ENCODE data around the gene ARMC6. TPM values are rescaled to one million over a fixed set of nuclear protein-coding genes. Genes with fewer than 3 reads are reported as not detected.
"Not testable (repeated sequence)": the region's sequence is repeated elsewhere in the genome, so short reads cannot be mapped to it uniquely, and the experiment has no call there.

ARMC6 gene
- total and polyA plus RNA-seq, 4 donors: 23.5 to 33.3 (median 32.2) TPM

- TF ChIP-seq CTCF (IDR thresholded peaks at IDR 0.05; ENCODE audit: control extremely low read depth, extremely low read depth): no peak
- Histone ChIP-seq H3K36me3 (ENCODE audit: control insufficient read depth in 4 of 4, insufficient read depth in 4 of 4, low read length in 4 of 4) (peaks cover 0 to 14% (median 7%) of the 10 kb centered on the region in 4 donors), H3K4me3 (no peak overlapping the region), H3K9ac (ENCODE audit: insufficient read depth in 1 of 2, low read length in 2 of 2) (no peak overlapping the region), H3K9me3 (ENCODE audit: control insufficient read depth in 4 of 4, insufficient read depth in 3 of 4, low read length in 3 of 4) (no peaks in the 10 kb centered on the region), H3K27ac (ENCODE audit: low read depth in 1 of 2, low read length in 1 of 2) (no peak overlapping the region), H3K27me3 (ENCODE audit: control insufficient read depth in 3 of 3, insufficient read depth in 3 of 3, low read length in 2 of 3) (no peaks in the 10 kb centered on the region), H3K4me1 (ENCODE audit: control insufficient read depth in 5 of 5, insufficient read depth in 5 of 5, low read length in 5 of 5) (no peaks in the 10 kb centered on the region)
- DNase-seq (no peak), ATAC-seq (ENCODE audit: insufficient read depth, low FRiP score) (no peak)
- 91 to 97% methylated on average over 9 of the region's 9 CpGs for WGBS, 2 donors
Measured at GRCh38 chr19:19098084-19098702, 64.8 kb downstream of the ARMC6 start.

- no peak overlapping the region for H3K9ac ChIP-seq (ENCODE audit: insufficient read depth in 1 of 2, low read length in 2 of 2)
- H3K4me1 ChIP-seq (ENCODE audit: control insufficient read depth in 5 of 5, insufficient read depth in 5 of 5, low read length in 5 of 5): no peaks in the 10 kb centered on the region
- H3K27ac ChIP-seq (ENCODE audit: low read depth in 1 of 2, low read length in 1 of 2): no peak overlapping the region
- DNase-seq (no peak), ATAC-seq (ENCODE audit: insufficient read depth, low FRiP score) (no peak)
- H3K36me3 ChIP-seq (ENCODE audit: control insufficient read depth in 4 of 4, insufficient read depth in 4 of 4, low read length in 4 of 4): peaks cover 0 to 14% (median 7%) of the 10 kb centered on the region in 4 donors
- TF ChIP-seq CTCF (IDR thresholded peaks at IDR 0.05; ENCODE audit: control extremely low read depth, extremely low read depth): no peak
- H3K27me3 ChIP-seq (ENCODE audit: control insufficient read depth in 3 of 3, insufficient read depth in 3 of 3, low read length in 2 of 3): no peaks in the 10 kb centered on the region
- WGBS, 2 donors: 83 to 87% methylated on average over 18 of the region's 18 CpGs
- H3K9me3 ChIP-seq (ENCODE audit: control insufficient read depth in 4 of 4, insufficient read depth in 3 of 4, low read length in 3 of 4): no peaks in the 10 kb centered on the region
- no peak overlapping the region for H3K4me3 ChIP-seq
Measured at GRCh38 chr19:19098703-19099632, 65.6 kb downstream of the ARMC6 start.

GRCh38 chr19:19101540-19101939 lies 68.1 kb downstream of the ARMC6 start:
- Histone ChIP-seq H3K27ac (ENCODE audit: low read depth in 1 of 2, low read length in 1 of 2) (no peak overlapping the region), H3K9me3 (ENCODE audit: control insufficient read depth in 4 of 4, insufficient read depth in 3 of 4, low read length in 3 of 4) (no peaks in the 10 kb centered on the region), H3K4me3 (no peak overlapping the region), H3K27me3 (ENCODE audit: control insufficient read depth in 3 of 3, insufficient read depth in 3 of 3, low read length in 2 of 3) (no peaks in the 10 kb centered on the region), H3K4me1 (ENCODE audit: control insufficient read depth in 5 of 5, insufficient read depth in 5 of 5, low read length in 5 of 5) (peaks cover 0 to 8% (median 6%) of the 10 kb centered on the region in 5 donors), H3K36me3 (ENCODE audit: control insufficient read depth in 4 of 4, insufficient read depth in 4 of 4, low read length in 4 of 4) (peaks cover 0 to 14% (median 7%) of the 10 kb centered on the region in 4 donors), H3K9ac (ENCODE audit: insufficient read depth in 1 of 2, low read length in 2 of 2) (no peak overlapping the region)
- ATAC-seq (ENCODE audit: insufficient read depth, low FRiP score): no peak
- DNase-seq: no peak
- WGBS, 2 donors: 94 to 95% methylated on average over 8 of the region's 8 CpGs
- no peak for TF ChIP-seq CTCF (IDR thresholded peaks at IDR 0.05; ENCODE audit: control extremely low read depth, extremely low read depth)

GRCh38 chr19:19102566-19102965 lies 69.2 kb downstream of the ARMC6 start:
- not testable (repeated sequence) for H3K27ac ChIP-seq (ENCODE audit: low read depth in 1 of 2, low read length in 1 of 2); H3K9ac ChIP-seq (ENCODE audit: insufficient read depth in 1 of 2, low read length in 2 of 2); H3K4me3 ChIP-seq; ATAC-seq (ENCODE audit: insufficient read depth, low FRiP score); H3K9me3 ChIP-seq (ENCODE audit: control insufficient read depth in 4 of 4, insufficient read depth in 3 of 4, low read length in 3 of 4); H3K4me1 ChIP-seq (ENCODE audit: control insufficient read depth in 5 of 5, insufficient read depth in 5 of 5, low read length in 5 of 5); DNase-seq; H3K27me3 ChIP-seq (ENCODE audit: control insufficient read depth in 3 of 3, insufficient read depth in 3 of 3, low read length in 2 of 3)
- WGBS, 2 donors: 97% methylated on average over 10 of the region's 10 CpGs
- H3K36me3 ChIP-seq (ENCODE audit: control insufficient read depth in 4 of 4, insufficient read depth in 4 of 4, low read length in 4 of 4): peaks cover 0 to 10% (median 5%) of the 10 kb centered on the region in 4 donors

Measured in lung (tissue), 12 donors.